Loucy (cell line): Measurements from ENCODE around the gene ZBTB18.

Experiments used
- H2AFZ ChIP-seq: fragments of 200-600 bp; sonication (generic); 2 replicates; pipeline ENCODE4 v1.6.0; 2016; ENCODE audit warnings: antibody characterized with exemption, mild to moderate bottlenecking, low read length, moderate library complexity
- H3F3A ChIP-seq: fragments of 200-600 bp; 2 replicates; pipeline ENCODE4 v1.6.0; 2016; ENCODE audit warnings: antibody characterized with exemption, low read depth, mild to moderate bottlenecking
- H3K27me3 ChIP-seq: fragments of 200-600 bp; sonication (generic); 2 replicates; pipeline ENCODE4 v1.6.1; 2014; ENCODE audit warnings: low read length, mild to moderate bottlenecking; ENCODE audit not compliant: insufficient read depth, poor library complexity, severe bottlenecking
- H3K36me3 ChIP-seq: fragments of 200-600 bp; sonication (generic); 2 replicates; pipeline ENCODE4 v1.6.1; 2016; ENCODE audit warnings: low read length; ENCODE audit not compliant: insufficient read depth
- H3K4me1 ChIP-seq: fragments of 200-600 bp; sonication (generic); 2 replicates; pipeline ENCODE4 v1.5.1; 2014; ENCODE audit warnings: low read length, mild to moderate bottlenecking; ENCODE audit not compliant: insufficient read depth, poor library complexity, severe bottlenecking
- H3K4me2 ChIP-seq: fragments of 200-600 bp; sonication (generic); 2 replicates; pipeline ENCODE4 v1.6.0; 2014; ENCODE audit warnings: antibody characterized with exemption, low read length, low read depth, mild to moderate bottlenecking; ENCODE audit not compliant: poor library complexity, severe bottlenecking
- H3K4me3 ChIP-seq: fragments of 200-600 bp; sonication (generic); 2 replicates; pipeline ENCODE4 v1.5.1; 2014; ENCODE audit warnings: low read length, mild to moderate bottlenecking, mixed read lengths; ENCODE audit not compliant: poor library complexity, severe bottlenecking
- H3K79me2 ChIP-seq: fragments of 200-600 bp; sonication (generic); 2 replicates; pipeline ENCODE4 v1.6.1; 2014; ENCODE audit warnings: low read length; ENCODE audit not compliant: insufficient read depth
- H3K9ac ChIP-seq: fragments of 200-600 bp; sonication (generic); 2 replicates; pipeline ENCODE4 v1.6.0; 2014; ENCODE audit warnings: mild to moderate bottlenecking, low read depth, low read length, moderate library complexity; ENCODE audit not compliant: poor library complexity, severe bottlenecking
- H3K9me2 ChIP-seq: fragments of 200-600 bp; sonication (generic); replicated peaks from 2 replicates; pipeline ENCODE4 v1.6.1; 2016; ENCODE audit warnings: low read depth, low read length, mixed read lengths
- H3K9me3 ChIP-seq: fragments of 200-600 bp; sonication (generic); 2 replicates; pipeline ENCODE4 v1.6.1; 2014; ENCODE audit warnings: mild to moderate bottlenecking, antibody characterized with exemption, low read length, low read depth; ENCODE audit not compliant: insufficient read depth
- H4K20me1 ChIP-seq: fragments of 200-600 bp; sonication (generic); 2 replicates; pipeline ENCODE4 v1.6.0; 2014; ENCODE audit warnings: antibody characterized with exemption, low read length, mild to moderate bottlenecking; ENCODE audit not compliant: insufficient read depth, poor library complexity, severe bottlenecking
- CTCF ChIP-seq: fragments of 200-600 bp; sonication (generic); conservative IDR thresholded peaks from 2 replicates; pipeline ENCODE4 v1.5.1; 2014; ENCODE audit warnings: mild to moderate bottlenecking, antibody characterized with exemption, low read length
- EZH2phosphoT487 ChIP-seq: fragments of 200-600 bp; IDR thresholded peaks from 2 replicates; pipeline ENCODE4 v1.6.1; 2018; ENCODE audit warnings: antibody characterized with exemption, mild to moderate bottlenecking, moderate library complexity, borderline replicate concordance

ZBTB18 gene

GRCh38 chr1:244053831-244054230 lies 2.7 kb downstream of the ZBTB18 start:
- no peak overlapping the region for H3K4me3 ChIP-seq
- H3K4me1 ChIP-seq, result peaks cover 29% of the 10 kb centered on the region
- no peak overlapping the region for H3K9ac ChIP-seq
- H3K4me2 ChIP-seq, result no peak overlapping the region
- peaks cover 60% of the 10 kb centered on the region for H3K79me2 ChIP-seq
- H4K20me1 ChIP-seq, result peaks cover 37% of the 10 kb centered on the region
- H3K9me2 ChIP-seq, result no peaks in the 10 kb centered on the region
- H3K27me3 ChIP-seq, result no peaks in the 10 kb centered on the region
- no peaks in the 10 kb centered on the region for H3F3A ChIP-seq
- peaks cover 20% of the 10 kb centered on the region; the same call in 1 of the 2 replicates for H3K36me3 ChIP-seq
- H2AFZ ChIP-seq, result no peak overlapping the region
- TF ChIP-seq EZH2phosphoT487 (no peak), CTCF (no peak)
- H3K9me3 ChIP-seq, result no peaks in the 10 kb centered on the region

- no peak overlapping the region for H2AFZ ChIP-seq
- no peaks in the 10 kb centered on the region for H3K9me3 ChIP-seq
- H3K36me3 ChIP-seq, result peaks cover 20% of the 10 kb centered on the region; the same call in 1 of the 2 replicates
- H3K27me3 ChIP-seq, result no peaks in the 10 kb centered on the region
- H3K4me3 ChIP-seq, result no peak overlapping the region
- no peaks in the 10 kb centered on the region for H3K9me2 ChIP-seq
- H3K79me2 ChIP-seq, result peaks cover 60% of the 10 kb centered on the region
- no peak overlapping the region for H3K4me2 ChIP-seq
- H3K4me1 ChIP-seq, result peaks cover 29% of the 10 kb centered on the region
- H4K20me1 ChIP-seq, result peaks cover 37% of the 10 kb centered on the region
- TF ChIP-seq EZH2phosphoT487 (no peak), CTCF (no peak)
- no peak overlapping the region for H3K9ac ChIP-seq
- no peaks in the 10 kb centered on the region for H3F3A ChIP-seq
Observed at GRCh38 chr1:244054247-244054923, 3.3 kb downstream of the ZBTB18 start.

GRCh38 chr1:244054924-244055263 lies 3.8 kb downstream of the ZBTB18 start:
- Histone ChIP-seq H3K4me3 (no peak overlapping the region), H3K79me2 (peaks cover 55% of the 10 kb centered on the region), H2AFZ (no peak overlapping the region), H3K4me2 (no peak overlapping the region), H3K9ac (no peak overlapping the region), H4K20me1 (peaks cover 35% of the 10 kb centered on the region), H3K4me1 (peaks cover 29% of the 10 kb centered on the region), H3F3A (no peaks in the 10 kb centered on the region), H3K36me3 (peaks cover 20% of the 10 kb centered on the region; the same call in 1 of the 2 replicates), H3K9me3 (no peaks in the 10 kb centered on the region), H3K9me2 (no peaks in the 10 kb centered on the region), H3K27me3 (no peaks in the 10 kb centered on the region)
- no peak for TF ChIP-seq EZH2phosphoT487
- no peak for TF ChIP-seq CTCF
